Amygdala (tissue), 56 donors: Measurements from ENCODE around the gene LRP10.
A peak's percentile ranks its signal among the peaks of the same experiment; 100 is the strongest.
"Not testable (repeated sequence)": the region's sequence is repeated elsewhere in the genome, so short reads cannot be mapped to it uniquely, and the experiment has no call there.

Source experiments
- DNase-seq, 56 donors: peaks; one replicate each; lab custom pipeline; 2025; lab: John Stamatoyannopoulos, UW

Gene LRP10

DNA sequence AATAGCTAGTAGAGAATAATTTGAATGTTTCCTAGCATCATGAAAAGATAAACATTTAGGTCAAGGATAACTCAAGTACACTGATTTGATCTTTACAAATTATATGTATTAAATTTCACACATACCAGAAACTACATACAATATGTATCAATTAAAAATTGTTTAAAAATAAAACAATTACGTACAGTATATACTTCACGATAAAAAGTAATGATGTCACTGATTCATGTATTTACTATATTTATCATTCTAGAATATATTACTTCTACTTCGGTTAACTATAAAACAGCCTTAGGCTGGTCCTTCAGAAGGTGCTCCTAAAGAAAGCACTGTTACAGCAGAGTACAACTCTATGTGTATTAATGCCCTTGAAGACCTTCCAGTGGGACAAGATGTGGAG, 35.9 kb downstream of the LRP10 start:
- DNase-seq = no peak

- no peak for DNase-seq
Measured at GRCh38 chr14:22908601-22909000, 37.1 kb downstream of the LRP10 start.

- DNase-seq = no peak
Measured at GRCh38 chr14:22910916-22911315, 39.4 kb downstream of the LRP10 start.

DNA sequence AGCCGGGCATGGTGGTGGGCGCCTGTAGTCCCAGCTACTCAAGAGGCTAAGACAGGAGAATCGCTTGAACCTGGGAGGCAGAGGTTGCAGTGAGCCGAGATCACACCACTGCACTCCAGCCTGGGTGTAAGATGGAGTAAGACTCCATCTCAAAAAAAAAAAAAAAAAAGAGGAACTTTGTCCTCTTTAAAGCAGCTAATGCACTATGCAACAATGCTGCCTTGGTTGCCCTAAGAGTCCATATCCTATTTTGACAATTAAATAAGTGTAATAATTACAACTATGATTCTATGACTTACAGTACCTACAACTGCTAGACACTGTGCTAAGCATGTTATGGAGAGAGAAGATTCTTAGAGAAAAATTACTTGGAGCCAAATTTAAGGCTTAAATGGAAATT, 43.3 kb downstream of the LRP10 start:
- not testable (repeated sequence) for DNase-seq

- DNase-seq = no peak
Measured at GRCh38 chr14:22915886-22916521, 44.5 kb downstream of the LRP10 start.

DNA sequence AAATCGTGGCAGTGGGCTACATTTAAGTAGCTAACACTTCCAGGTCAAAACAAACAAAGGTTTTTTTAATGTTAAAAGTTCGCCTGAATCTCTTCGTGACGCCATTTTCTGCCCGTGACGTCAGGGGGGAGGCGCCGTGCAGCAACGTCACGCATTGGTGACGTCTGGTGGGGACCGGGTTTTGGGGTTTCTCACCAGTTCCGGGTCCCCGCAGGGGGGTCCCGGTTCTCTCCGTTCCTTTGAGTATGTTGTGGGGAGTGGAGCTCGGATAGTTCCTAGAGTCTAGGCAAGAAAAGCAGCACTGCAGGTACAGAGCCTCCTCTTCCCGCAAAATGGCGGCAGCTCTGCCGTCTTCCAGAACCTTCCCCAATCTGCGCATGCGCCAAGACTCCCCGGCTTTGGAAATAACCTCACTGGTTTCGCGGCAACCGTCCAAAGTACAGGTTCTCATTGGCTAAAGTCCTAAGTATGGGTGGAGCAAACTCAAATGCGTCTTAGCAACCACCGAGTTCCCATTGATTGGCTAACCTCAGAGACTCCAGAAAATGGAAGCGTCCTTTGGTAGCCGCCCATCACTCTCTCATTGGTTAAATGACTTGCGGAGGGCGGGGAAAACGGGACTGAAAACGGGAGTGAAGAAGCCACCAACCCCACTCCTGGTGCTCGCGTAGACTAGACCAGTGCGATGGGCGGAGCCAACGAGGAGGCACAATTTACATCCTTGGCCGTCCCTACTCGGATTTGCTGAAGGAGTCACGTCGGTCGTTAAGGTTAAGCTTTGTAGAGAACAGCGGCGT, 47.5 kb downstream of the LRP10 start, which contains the start of gene RBM23:
TSS of gene RBM23 (minus strand) at position 346 of the 797 bp plus-strand sequence.
- peak; percentile 90 to 100 (median 98) for DNase-seq

DNA sequence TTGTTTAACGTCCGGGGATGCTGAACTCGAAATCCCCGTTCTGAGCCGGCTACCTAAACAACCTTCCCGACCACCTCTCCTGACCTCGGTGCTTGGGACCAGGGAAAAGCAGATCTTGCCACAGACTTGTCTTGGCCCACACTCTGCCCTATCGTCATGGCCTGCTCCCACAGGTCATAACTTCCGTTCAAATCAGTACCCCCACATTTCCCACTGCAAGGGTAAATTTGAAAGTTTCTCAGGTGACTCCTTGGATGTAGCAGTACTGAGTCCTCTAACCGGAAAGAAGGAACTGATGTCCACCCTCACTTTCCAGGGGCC, 48.0 kb downstream of the LRP10 start:
- DNase-seq = no peak

GRCh38 chr14:22920697-22921096, 49.2 kb downstream of the LRP10 start:
- DNase-seq = no peak

- DNase-seq = no peak
Measured at GRCh38 chr14:22922294-22922693, 50.8 kb downstream of the LRP10 start.

- no peak for DNase-seq
Measured at GRCh38 chr14:22923746-22924145, 52.2 kb downstream of the LRP10 start.

DNA sequence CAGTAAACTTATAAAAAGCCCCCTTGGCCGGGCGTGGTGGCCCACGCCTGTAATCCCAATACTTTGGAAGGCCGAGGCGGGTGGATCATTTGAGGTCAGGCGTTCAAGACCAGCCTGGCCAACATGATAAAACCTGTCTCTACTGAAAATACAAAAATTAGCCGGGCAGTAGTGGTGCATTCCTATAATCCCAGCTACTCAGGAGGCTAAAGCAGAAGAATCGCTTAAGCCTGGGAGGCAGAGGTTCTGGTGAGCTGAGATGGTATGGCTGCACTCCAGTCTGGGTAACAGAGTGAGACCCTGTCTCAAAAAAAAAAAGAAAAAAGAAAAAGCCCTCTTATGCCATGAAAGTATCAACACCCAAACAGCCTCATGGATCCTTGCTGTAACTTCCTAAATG, 54.0 kb downstream of the LRP10 start:
- DNase-seq = no peak

DNA sequence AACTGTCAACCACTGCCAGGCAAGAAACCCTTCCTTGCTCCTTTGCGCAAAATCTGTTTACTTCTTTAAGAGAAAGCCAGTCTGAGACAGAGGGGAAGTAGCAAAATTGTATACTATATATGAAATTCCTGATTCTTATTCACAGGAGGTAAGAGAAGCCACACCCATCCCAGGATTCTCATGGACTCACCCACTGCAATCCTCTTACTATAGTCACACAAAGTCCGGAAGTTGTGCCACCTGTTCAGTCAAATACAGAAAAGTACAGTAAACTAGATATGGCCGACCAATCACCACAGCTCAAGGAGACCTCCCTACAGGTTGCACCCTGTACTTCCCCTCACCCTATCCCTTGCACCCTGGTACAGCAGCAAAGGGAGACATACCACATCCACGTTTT, 54.8 kb downstream of the LRP10 start:
- DNase-seq = no peak

GRCh38 chr14:22928237-22929103, 56.9 kb downstream of the LRP10 start:
- DNase-seq = peak in 1 of 56 donors; percentile 15

- DNase-seq = peak; percentile 31 to 100 (median 98)
Measured at GRCh38 chr14:22929104-22929960, 57.8 kb downstream of the LRP10 start, which contains the start of gene PRMT5. Gene PRMT5 (minus strand): TSS chr14:22929376. CDS start chr14:22929361, 15 bp downstream.

- no peak for DNase-seq
Measured at GRCh38 chr14:22929961-22930364, 58.4 kb downstream of the LRP10 start.
